ENCODE measurements around the gene TCAIM.

The TCAIM gene

GRCh38 chr3:44409640-44410410 is 71.3 kb downstream of the TCAIM start:
- TF ChIP-seq TAF1 (IDR thresholded peaks at IDR 0.05; ENCODE audit: borderline replicate concordance, insufficient read depth, low read length) (no peak), POLR2AphosphoS5 (IDR thresholded peaks at IDR 0.05; ENCODE audit: low read depth, low read length) (no peak), REST (IDR thresholded peaks at IDR 0.05; ENCODE audit: insufficient read depth in 1 of 2, low read depth in 2 of 2, low read length in 2 of 2) (no peak), FOXP2 (optimal IDR thresholded peaks at IDR 0.05; ENCODE audit: borderline replicate concordance, extremely low read depth, extremely low read length, insufficient read depth) (no peak), SIN3A (IDR thresholded peaks at IDR 0.05; ENCODE audit: borderline replicate concordance, insufficient read depth, low read length) (no peak)

- TF ChIP-seq TAF1 (IDR thresholded peaks at IDR 0.05; ENCODE audit: borderline replicate concordance, insufficient read depth, low read length) (no peak), FOXP2 (optimal IDR thresholded peaks at IDR 0.05; ENCODE audit: borderline replicate concordance, extremely low read depth, extremely low read length, insufficient read depth) (no peak), REST (IDR thresholded peaks at IDR 0.05; ENCODE audit: insufficient read depth in 1 of 2, low read depth in 2 of 2, low read length in 2 of 2) (no peak), SIN3A (IDR thresholded peaks at IDR 0.05; ENCODE audit: borderline replicate concordance, insufficient read depth, low read length) (no peak), POLR2AphosphoS5 (IDR thresholded peaks at IDR 0.05; ENCODE audit: low read depth, low read length) (no peak)
Measured at GRCh38 chr3:44411031-44411645, 72.6 kb downstream of the TCAIM start.

GRCh38 chr3:44412365-44412764 is 73.8 kb downstream of the TCAIM start:
- TF ChIP-seq SIN3A (IDR thresholded peaks at IDR 0.05; ENCODE audit: borderline replicate concordance, insufficient read depth, low read length) (no peak), FOXP2 (optimal IDR thresholded peaks at IDR 0.05; ENCODE audit: borderline replicate concordance, extremely low read depth, extremely low read length, insufficient read depth) (no peak), REST (IDR thresholded peaks at IDR 0.05; ENCODE audit: insufficient read depth in 1 of 2, low read depth in 2 of 2, low read length in 2 of 2) (no peak), POLR2AphosphoS5 (IDR thresholded peaks at IDR 0.05; ENCODE audit: low read depth, low read length) (no peak), TAF1 (IDR thresholded peaks at IDR 0.05; ENCODE audit: borderline replicate concordance, insufficient read depth, low read length) (no peak)

GRCh38 chr3:44414517-44415090 is 76.0 kb downstream of the TCAIM start:
- TF ChIP-seq SIN3A (IDR thresholded peaks at IDR 0.05; ENCODE audit: borderline replicate concordance, insufficient read depth, low read length) (no peak), TAF1 (IDR thresholded peaks at IDR 0.05; ENCODE audit: borderline replicate concordance, insufficient read depth, low read length) (no peak)

GRCh38 chr3:44415421-44415820 is 76.9 kb downstream of the TCAIM start:
- TF ChIP-seq POLR2AphosphoS5 (IDR thresholded peaks at IDR 0.05; ENCODE audit: low read depth, low read length) (no peak), FOXP2 (optimal IDR thresholded peaks at IDR 0.05; ENCODE audit: borderline replicate concordance, extremely low read depth, extremely low read length, insufficient read depth) (no peak)
